CD4-positive, alpha-beta T cell treated with Interferon alpha-2 for 1 hour (primary cell): ENCODE measurements around the gene C1orf174.

Source experiments
- DNase-seq, 2 donors: peaks; one replicate each; pipeline ENCODE4 v3.0.0-alpha.2; 2020 to 2022

Gene C1orf174

DNA sequence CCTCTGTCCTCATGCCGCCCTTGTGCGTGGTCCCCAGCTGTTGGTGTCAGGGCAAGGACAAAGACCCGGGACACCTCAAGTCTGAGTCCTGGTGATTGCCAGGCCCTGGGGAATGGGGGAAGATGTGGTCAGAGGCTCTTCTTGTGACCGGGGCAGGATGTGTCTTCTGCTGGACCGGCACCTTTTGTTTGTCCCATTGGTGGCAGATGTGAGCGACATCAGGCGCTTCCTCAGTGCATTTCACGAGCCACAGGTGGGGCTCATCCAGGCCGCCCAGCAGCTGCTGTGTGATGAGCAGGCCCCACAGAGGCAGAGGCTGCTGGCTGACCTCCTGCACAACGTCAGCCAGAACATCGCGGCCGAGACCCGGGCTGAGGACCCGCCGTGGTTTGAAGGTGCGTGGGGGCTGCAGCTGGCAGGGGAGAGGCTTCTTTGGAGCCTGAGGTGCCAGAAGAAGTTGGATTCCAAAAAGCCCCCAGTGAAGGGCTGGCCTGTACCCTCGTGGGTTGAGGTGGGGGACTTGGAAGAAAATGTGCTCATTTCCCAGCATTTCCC, 34.4 kb downstream of the C1orf174 start:
- no peak for DNase-seq

DNA sequence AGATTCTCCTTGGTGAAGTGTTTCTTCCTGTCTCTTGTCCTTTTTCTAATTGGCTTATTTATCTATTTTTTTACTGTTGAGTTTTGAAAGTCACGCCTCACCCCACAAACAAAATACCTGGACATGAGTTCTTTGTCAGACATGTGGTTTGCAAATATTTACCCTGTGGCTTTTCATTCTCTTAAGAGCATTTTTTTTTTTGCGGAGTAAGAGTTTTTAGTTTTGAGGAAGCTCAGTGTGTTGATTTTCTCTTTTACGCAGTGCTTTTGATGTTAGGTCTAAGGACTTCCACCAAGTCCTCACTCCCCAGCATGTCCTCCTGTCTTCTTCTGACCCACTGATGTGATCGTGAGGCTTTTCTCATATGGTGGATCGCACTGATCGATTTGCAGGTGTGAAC, 35.2 kb downstream of the C1orf174 start:
- DNase-seq: no peak

DNA sequence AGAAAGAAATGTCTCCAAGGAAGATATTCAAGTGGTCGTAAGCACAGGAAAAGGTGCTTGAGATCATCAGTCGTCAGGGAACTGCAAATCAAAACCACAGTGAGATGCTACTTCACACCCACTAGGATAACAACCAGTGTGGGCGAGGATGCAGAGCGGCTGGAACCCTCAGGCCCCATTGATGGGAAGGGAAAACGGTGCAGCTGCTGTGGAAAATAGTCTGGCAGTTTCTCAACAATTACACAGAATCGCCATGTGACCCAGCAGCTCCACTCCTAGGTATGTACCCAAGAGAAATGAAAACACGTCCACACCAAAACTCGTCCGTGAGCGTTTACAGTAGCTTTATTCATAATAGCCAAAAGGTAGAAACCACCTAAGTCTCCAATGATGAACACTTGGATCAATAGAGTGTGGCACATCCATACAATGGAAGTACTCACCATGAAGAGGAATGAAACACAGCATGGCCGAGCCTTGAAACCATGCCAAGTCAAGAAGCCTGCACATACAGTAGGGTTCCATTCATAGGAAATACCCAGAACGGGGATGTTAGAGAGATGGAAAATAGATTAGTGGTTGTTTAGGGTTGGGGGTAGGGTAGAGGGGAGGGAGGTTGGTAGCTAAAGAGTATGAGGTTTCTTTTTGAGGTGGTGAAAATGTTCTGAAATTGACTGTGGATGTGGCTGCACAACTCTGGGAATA, 36.7 kb downstream of the C1orf174 start:
- DNase-seq: no peak

DNA sequence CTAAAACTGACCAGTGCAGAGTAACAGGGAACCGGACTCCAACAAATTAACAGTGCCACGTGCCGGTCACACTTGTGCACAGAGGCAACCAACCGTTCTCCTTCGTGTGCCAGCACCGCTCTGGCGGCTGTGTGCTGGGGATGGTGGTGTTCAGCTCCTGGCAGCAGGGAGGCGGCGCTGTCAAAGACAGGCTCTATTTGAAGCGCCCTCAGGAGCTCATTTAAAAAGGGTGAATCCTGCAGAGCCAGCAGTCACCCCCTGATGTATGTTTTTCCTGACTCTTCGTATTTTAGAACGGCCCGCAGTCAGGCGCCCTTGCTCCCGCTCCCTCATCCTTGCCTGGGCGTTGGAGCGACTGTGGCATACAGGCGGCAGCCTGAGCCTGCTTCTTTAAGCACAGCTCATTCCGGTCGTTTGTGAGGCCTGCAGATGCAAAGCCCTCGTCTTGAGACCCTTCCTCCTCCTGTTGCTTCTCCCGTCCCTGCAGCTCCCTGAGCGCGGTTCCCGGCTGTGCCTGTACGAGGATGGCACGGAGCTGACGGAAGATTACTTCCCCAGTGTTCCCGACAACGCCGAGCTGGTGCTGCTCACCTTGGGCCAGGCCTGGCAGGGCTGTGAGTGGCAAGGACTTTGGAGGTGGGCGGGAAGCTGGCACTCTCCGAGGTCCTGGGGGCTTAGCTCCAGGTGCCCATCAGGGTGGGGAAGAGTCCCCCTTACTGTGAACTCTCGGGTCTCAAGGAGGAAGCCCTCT, 41.7 kb downstream of the C1orf174 start:
- DNase-seq: peak in 1 of 2 donors; percentile 18

DNA sequence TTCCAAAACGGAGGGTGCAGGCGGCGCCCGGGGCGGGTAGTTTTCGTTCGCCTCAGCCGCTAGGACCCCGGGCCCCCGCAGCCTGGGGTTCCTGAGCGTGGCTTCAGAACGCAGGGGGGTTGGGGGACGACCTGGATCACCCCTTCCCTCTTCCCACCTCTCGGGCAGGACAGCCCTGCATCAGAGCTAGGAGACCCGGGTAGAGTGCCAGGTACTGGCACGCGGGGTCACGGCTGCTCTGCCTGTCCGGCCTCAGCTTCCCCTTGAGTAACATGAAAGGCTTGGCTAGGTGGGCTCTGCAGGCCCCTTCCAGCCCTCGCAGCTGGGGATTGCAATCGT, 42.3 kb downstream of the C1orf174 start:
- DNase-seq: no peak

DNA sequence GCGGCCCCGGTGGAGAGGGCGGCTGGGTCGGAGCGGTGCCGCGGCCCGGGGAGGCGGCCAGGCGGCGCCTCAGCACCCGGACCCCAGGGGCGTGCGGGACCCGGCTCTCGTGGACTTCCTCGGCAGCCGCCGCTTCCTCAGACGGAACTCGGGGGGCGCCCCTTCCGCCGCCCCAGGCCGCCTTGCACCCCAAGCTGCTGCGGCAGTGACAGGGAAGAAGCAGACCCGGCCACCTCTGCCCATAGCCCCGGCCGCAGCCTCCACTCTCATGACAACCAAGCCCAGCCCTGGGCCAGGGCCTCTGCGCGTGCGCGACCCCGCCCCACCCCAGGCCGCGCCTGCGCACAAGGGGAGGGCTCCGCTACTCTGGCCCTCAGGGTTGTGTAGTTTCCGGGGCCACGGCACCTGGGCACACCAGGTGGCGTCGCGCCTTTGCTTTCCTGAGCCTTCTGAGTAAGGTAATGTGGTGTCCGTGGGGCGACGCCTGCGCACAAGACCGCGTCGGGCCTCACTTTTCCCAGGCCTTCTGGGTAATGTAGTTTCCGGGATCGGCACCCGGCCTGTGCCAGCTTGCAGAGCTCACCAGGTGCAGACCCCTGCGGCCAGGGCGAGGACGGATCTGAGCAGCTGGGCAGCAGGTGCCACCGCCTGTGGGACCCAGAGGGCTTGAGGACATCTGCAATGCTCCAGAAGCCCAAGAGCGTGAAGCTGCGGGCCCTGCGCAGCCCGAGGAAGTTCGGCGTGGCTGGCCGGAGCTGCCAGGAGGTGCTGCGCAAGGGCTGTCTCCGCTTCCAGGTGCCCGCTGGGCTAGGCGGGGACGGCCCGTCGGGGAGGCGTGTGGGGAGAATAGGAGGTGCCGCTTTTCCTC, 42.9 kb downstream of the C1orf174 start, which contains the start of the genes CEP104 and DFFB:
Gene CEP104 (minus strand): TSS at position 289 of the 868 bp plus-strand sequence. CDS start 4,804 bp downstream, outside the sequence.
Gene DFFB (plus strand): TSS at position 554 of the 868 bp plus-strand sequence. CDS start 128 bp downstream, at position 682.
- peak; percentile 99 for DNase-seq

DNA sequence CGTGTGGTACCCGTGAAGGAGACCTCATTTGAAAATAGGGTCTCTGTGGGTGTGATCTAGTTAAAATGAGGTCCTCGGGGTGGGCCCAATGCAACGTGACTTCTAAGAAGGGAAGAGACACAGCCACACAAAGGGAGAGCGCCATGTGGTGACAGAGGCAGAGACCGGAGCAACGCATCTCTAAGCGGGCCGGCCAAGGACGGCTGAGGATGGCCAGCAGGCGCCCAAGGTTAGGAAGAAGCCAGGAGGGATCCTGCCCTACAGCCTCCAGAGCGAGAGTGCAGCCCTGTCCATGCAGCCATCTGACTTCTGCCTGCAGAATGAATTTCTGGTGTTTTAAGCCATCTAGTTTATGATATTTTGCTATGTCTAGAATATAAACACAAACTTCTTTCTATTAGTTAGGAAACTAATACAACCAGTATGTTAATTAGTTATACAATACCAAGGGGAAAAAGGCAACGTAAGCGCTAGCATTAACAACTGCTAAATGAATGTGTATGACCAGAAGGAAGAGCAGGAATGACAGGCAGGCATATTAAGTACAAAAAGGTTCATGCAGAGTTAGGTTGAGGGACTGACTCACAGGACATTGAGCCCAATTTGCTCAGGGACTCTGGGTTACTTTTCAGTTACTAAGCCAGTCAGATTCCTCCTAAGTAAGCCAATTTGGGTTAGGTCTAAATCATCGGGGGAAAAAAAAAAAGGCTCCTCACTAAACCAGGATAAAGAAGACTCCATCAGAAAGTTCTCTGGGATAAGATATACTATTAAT, 47.2 kb downstream of the C1orf174 start:
- DNase-seq: no peak

DNA sequence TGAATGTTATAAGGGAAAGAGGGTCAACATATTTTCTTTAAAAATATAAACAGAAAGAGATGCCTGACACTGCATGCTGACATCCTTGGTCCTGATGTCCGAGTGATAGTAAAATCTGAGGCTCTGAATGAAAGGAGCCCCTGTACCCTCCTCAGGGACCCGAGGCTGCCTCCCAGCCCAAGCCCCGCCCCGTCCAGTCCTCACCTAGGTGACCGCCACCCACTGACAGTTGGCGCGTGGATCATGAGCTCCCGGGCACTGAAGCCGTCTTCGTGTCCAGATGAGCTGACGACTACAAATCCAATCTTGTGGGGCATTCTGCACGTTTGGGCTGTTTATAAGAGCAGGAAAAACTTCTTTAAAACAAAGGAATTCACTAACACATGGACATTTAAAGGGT, 48.0 kb downstream of the C1orf174 start:
- DNase-seq: no peak

DNA sequence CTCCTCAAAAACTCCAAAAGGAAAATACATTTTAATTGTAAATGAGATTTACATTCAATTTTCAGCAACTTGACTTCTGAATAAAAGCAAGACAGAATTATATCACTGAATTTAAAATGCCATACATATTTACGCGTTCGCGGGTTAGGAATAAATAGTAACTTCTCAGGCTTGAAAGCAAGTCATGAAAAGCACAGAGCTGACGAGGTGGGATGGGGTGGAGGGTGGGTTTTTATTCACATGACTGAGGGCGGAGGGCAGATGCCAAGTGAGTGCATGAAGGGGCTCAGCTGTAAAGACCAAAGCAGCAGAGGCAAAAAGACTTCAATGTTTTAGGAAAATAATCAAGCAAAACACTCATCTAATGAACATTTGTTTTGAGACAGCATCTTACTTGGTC, 48.8 kb downstream of the C1orf174 start:
- no peak for DNase-seq

DNA sequence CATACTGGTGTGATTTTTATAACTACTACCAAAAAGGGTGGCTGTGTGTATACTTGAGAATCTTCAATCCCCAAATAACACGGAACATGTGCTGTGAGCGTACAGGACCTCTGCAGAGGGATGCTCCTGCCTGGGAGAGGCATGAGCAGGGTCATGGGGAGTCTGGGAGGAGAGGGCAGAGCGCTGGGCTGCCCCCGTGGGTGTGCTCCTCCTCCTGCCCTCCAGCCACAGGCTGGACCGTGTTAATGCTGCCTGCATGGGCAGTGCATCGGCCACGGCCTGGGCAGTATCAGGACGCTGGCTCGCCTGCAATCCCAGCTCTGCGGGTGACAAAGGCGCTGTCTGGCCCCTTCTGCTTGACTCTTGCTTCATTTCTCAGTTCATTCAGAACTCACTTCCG, 49.2 kb downstream of the C1orf174 start:
- no peak for DNase-seq

DNA sequence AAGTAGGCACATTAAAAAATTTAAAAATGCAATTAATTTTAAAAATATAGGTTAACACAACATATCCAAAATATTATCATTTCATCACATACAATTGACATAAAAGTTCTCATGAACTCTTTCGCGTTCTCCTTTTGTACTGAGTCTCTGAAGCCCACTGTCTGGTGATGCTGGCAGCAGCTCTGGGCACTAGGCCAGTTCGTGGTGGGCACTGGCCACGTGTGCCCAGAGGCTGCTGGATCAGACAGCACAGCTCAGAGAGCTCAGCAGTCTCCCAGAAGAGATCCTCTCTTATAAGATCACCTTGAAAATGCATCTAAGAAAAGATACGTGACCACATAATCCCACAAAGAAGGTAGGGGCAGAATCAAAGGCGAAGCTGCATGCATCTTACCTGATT, 53.0 kb downstream of the C1orf174 start:
- DNase-seq: no peak

DNA sequence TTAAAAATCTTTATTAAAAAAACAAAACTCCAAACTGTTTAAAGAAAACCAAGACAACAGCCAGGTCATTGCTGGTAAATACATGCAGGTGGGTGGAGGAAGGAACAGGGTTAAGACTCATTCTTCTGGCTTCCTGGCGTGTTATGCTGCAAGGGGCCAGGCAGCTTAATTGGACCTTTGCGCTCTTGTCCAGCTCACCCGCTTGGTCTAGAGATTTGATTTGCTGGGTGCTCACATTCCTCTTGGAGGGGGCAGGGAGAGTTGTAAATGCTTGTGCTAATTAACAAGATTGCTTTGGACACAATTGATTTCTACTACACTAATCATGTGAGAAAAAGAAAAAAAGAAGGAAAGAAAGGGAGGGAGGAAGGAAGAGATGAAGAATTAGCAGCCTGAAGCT, 53.5 kb downstream of the C1orf174 start:
- DNase-seq: no peak

DNA sequence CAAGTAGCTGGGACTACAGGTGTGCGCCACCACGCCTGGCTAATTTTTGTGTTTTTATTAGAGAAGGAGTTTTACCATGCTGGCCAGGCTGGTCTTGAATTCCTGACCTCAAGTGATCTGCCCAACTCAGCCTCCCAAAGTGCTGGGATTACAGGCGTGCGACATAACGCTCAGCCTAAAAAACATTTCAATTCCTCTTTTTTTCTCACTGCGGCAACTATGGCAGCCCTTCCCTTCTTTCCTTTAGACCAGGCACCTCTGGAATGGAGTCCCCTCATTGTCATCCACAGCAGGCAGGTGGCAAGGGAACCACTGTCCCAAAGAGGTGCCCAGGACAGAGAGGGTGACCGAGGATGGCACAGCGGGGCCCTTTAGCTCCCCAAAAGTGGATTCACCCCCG, 57.2 kb downstream of the C1orf174 start:
- DNase-seq: no peak

DNA sequence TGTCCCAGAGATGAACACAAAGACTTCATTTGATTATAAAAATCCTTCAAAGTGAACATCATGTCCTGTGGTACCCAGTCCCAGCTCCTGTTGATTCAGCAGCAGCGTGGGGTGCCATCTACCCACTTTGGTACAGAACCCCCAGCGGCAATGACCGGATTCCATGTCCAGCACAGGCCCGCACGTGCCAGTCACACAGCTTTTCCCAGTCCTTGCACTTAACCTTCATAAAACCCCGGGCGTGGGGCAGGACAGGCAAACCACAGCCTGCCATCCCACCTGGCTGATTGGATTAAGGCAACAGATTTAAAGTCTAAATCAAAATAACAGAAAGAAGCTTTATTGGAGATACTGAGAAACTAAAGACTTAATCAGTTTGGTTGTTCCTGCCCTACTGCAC, 58.6 kb downstream of the C1orf174 start:
- DNase-seq: no peak
